Measurements from ENCODE around the gene RAB36. TPM values are rescaled to one million over a fixed set of nuclear protein-coding genes. Genes with fewer than 3 reads are reported as not detected.

RAB36 gene
- polyA plus RNA-seq, 2 of the 4 experiments (the other 2 are of a cell fraction): 2.5 to 4.0 TPM

DNA sequence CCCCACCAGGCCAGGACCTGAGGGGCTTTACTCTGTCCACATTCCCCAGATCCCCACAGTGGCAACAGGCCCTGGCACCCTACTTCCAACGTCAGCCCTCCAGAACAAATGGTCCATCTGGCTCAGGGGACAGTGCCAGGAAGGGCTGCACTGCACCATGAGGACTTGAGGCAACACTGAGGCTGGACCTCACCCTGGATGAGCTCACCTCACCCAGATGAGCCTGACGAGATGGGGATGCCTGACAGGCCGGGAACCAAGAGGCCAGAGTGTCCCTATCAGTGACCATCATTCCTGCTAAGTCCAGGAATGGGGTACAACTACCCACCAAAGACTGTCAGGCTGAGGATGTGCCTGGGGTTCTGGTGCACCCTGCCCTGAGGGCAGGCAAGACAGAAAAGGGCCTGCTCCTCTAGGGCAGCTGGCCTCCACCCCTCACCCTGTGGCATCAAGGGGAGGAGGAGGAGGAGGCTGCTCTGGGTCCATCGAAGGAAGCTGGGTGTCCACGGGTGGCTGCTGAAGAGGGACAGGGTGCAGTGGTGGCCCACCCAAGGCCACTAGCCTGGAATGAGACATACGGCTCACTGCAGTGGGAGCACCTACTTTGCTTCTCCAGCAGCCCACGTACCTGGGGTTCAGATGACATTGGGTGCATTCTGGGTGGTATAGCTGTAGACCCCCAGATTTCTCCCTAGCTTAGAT lies 18.1 kb upstream of the RAB36 start:
- FAIRE-seq (no peak), ATAC-seq (no peak), DNase-seq (ENCODE audit: low read depth in 1 of 2, low spot score in 1 of 2) (no peak)
- WGBS (ENCODE audit: missing lambda C conversion rate): 67% methylated on average over 5 of the region's 7 CpGs
- H3K27ac ChIP-seq: no peak overlapping the region
- no peaks in the 10 kb centered on the region for H3K4me1 ChIP-seq
- ChIA-PET POLR2A (no interaction called here), CTCF (interaction anchor here (0.7 to 8.7 kb wide), 19 partner anchors 9 to 707 kb away, joined by 3 to 314 read pairs (median 4); no protein-coding TSS in a partner anchor)
- H3K4me2 ChIP-seq: no peak overlapping the region
- no peaks in the 10 kb centered on the region for H3K9me3 ChIP-seq
- TF ChIP-seq, protein P1, sequence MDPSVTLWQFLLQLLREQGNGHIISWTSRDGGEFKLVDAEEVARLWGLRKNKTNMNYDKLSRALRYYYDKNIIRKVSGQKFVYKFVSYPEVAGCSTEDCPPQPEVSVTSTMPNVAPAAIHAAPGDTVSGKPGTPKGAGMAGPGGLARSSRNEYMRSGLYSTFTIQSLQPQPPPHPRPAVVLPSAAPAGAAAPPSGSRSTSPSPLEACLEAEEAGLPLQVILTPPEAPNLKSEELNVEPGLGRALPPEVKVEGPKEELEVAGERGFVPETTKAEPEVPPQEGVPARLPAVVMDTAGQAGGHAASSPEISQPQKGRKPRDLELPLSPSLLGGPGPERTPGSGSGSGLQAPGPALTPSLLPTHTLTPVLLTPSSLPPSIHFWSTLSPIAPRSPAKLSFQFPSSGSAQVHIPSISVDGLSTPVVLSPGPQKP (IDR thresholded peaks at IDR 0.05; ENCODE audit: low read depth, low read length): no peak
- TF ChIP-seq ESRRA (IDR thresholded peaks at IDR 0.05; ENCODE audit: borderline replicate concordance, low read length): no peak
- no peak for TF ChIP-seq ZNF302 (CRISPR knock-in tag; IDR thresholded peaks at IDR 0.05)
- no peak for TF ChIP-seq PHF8 (IDR thresholded peaks at IDR 0.05; ENCODE audit: borderline replicate concordance, low read depth)
- TF ChIP-seq, protein P2, sequence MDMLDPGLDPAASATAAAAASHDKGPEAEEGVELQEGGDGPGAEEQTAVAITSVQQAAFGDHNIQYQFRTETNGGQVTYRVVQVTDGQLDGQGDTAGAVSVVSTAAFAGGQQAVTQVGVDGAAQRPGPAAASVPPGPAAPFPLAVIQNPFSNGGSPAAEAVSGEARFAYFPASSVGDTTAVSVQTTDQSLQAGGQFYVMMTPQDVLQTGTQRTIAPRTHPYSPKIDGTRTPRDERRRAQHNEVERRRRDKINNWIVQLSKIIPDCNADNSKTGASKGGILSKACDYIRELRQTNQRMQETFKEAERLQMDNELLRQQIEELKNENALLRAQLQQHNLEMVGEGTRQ (IDR thresholded peaks at IDR 0.05): no peak
- no peak for TF ChIP-seq EHMT2 (IDR thresholded peaks at IDR 0.05; ENCODE audit: low read depth)
- no peak for TF ChIP-seq HOXA7 (CRISPR knock-in tag; IDR thresholded peaks at IDR 0.05)
- H3K4me3 ChIP-seq: no peak overlapping the region

DNA sequence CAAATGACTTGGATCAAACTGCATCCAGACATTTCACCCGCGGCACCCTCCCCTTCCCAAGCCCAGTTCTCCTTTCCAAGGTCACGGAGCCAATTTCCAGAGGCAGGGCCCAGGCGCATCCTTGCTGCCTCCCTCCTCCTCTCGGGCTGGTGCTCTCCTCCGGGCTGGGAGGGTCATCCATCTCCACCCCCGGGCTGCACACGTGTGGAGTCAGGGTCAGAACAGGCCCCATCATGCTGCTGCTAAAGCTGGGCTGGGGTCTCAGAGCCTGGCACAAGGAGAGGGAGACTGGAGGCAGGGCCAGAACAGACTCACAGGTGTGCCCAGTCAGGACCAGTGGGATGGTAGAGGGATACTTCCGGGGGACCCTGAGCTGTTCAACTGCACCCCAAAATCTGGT lies 17.5 kb upstream of the RAB36 start:
- POLR2A ChIA-PET: no interaction called here
- Histone ChIP-seq H3K4me3 (no peak overlapping the region), H3K4me1 (no peaks in the 10 kb centered on the region), H3K4me2 (no peak overlapping the region), H3K9me3 (no peaks in the 10 kb centered on the region), H3K27ac (no peak overlapping the region)
- no peak for DNase-seq (ENCODE audit: low read depth in 1 of 2, low spot score in 1 of 2)
- no peak for FAIRE-seq
- 30% methylated on average over 5 of the region's 9 CpGs for WGBS (ENCODE audit: missing lambda C conversion rate)
- CTCF ChIA-PET: interaction anchor here (0.5 to 8.7 kb wide), 26 partner anchors 9 to 707 kb away, joined by 3 to 314 read pairs (median 4); partner anchors contain the start of gene RSPH14
- ATAC-seq: no peak
- TF ChIP-seq SMC3 (IDR thresholded peaks at IDR 0.05): no peak
- TF ChIP-seq, protein P3, sequence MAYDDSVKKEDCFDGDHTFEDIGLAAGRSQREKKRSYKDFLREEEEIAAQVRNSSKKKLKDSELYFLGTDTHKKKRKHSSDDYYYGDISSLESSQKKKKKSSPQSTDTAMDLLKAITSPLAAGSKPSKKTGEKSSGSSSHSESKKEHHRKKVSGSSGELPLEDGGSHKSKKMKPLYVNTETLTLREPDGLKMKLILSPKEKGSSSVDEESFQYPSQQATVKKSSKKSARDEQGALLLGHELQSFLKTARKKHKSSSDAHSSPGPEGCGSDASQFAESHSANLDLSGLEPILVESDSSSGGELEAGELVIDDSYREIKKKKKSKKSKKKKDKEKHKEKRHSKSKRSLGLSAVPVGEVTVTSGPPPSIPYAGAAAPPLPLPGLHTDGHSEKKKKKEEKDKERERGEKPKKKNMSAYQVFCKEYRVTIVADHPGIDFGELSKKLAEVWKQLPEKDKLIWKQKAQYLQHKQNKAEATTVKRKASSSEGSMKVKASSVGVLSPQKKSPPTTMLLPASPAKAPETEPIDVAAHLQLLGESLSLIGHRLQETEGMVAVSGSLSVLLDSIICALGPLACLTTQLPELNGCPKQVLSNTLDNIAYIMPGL (CRISPR knock-in tag; IDR thresholded peaks at IDR 0.05; ENCODE audit: borderline replicate concordance): no peak
- TF ChIP-seq, protein P4, sequence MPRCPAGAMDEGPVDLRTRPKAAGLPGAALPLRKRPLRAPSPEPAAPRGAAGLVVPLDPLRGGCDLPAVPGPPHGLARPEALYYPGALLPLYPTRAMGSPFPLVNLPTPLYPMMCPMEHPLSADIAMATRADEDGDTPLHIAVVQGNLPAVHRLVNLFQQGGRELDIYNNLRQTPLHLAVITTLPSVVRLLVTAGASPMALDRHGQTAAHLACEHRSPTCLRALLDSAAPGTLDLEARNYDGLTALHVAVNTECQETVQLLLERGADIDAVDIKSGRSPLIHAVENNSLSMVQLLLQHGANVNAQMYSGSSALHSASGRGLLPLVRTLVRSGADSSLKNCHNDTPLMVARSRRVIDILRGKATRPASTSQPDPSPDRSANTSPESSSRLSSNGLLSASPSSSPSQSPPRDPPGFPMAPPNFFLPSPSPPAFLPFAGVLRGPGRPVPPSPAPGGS (IDR thresholded peaks at IDR 0.05): no peak
- no peak for TF ChIP-seq RARB (CRISPR knock-in tag; IDR thresholded peaks at IDR 0.05)
- TF ChIP-seq MAFK (IDR thresholded peaks at IDR 0.05; ENCODE audit: partially characterized antibody): no peak
- TF ChIP-seq RAD21 (conservative IDR thresholded peaks at IDR 0.05 in 1 of 2, IDR thresholded peaks at IDR 0.05 in 1 of 2): no peak
- TF ChIP-seq HOXB13 (CRISPR knock-in tag; IDR thresholded peaks at IDR 0.05; ENCODE audit: low read depth): no peak
